GM10847 (cell line): ENCODE results near the gene CEMIP.

Source experiments
- POLR2A ChIP-seq: IDR thresholded peaks from 2 replicates; pipeline ENCODE4 v1.6.1; 2011; ENCODE audit not compliant: insufficient read length; ENCODE audit errors: extremely low read depth

The CEMIP gene

DNA sequence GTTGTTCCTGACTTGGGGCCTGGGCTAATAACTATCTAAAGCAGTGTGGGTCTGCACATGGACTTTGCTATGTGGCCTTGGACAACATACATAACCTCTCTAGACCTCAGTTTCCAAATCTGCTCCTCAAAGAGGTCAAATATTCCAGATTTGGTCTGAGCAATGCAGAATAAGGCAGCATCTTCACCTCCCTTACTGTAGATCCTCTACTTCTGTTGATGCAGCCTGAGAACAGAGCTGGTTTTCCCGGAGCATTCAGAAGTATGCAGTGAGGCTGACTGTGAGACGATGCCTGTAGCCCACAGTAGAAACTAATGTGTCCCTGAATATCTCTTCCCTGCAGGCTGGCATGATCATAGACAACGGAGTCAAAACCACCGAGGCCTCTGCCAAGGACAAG is 145.1 kb downstream of the CEMIP start:
- TF ChIP-seq POLR2A, result no peak

- TF ChIP-seq POLR2A, result no peak
Observed at GRCh38 chr15:80925597-80926059, 146.5 kb downstream of the CEMIP start.

DNA sequence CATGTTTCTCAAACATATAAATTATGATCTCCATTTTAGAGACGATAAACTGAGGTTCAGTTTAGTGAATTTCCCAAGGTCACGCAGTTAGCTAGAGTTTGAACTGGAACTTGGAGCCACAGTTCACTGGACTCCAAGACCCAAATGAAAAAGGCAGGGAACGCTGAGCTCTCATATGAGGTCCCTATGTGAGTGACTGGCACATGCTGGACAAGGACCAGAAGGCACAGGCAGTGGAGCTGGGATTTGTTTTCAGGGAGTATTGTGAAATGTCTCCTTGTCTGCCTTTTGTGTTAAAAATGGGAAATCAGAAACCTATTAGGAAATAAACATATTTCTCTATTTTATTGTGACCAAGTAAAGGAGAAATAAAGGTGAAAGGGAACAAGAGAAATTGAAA is 147.0 kb downstream of the CEMIP start:
- TF ChIP-seq POLR2A, result no peak

DNA sequence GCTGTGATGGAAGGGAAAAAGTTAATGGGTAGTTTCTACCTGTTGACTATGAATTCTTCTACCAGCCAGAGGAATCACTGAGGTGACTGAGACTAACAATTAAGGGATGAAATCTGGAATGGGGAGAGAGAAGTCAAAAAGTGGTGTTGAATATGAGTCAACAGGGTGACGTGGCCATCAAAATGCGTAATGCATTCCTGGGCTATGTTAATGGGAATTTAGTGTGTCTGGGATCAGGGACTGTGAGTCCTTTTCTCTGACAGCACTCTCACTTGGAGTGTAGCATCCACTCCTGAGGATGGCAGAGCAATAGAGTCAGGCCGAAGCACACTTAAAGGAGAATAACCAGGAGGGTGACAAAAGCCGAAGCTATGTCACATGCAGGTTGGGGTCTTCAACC is 150.1 kb downstream of the CEMIP start:
- no peak for TF ChIP-seq POLR2A

- no peak for TF ChIP-seq POLR2A
Observed at GRCh38 chr15:80929689-80930088, 150.5 kb downstream of the CEMIP start.

- TF ChIP-seq POLR2A, result no peak
Observed at GRCh38 chr15:80931191-80931590, 152.0 kb downstream of the CEMIP start.

DNA sequence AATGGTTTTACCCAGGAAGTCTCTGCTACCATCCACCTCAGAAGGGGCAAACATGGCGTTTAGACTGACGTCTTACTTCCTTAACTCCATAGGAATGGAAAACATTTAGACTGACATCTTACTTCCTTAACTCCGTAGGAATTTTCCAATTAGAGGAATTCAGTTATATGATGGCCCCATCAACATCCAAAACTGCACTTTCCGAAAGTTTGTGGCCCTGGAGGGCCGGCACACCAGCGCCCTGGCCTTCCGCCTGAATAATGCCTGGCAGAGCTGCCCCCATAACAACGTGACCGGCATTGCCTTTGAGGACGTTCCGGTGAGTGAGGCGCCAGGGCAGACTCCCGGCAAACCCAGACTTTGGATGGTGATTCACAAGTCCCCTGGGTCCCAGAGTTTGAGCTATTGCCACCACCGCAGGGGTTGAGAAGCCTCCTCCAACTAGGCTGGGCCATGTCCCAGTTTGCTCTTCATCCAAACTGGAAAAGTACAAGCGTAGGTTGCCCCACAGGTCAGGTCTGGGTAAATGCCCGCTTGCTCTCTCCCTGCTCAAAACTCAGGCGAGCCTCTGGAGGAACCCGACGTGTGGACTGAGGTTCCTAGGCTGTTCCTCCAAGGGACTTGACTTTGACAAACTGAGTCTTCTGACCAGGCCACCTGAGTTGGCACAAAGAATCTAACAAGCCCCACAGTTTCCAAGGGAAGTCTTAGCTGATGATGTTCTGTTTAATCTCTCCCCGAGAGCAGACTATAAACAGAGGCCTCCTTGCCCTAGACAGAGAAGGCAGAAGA is 152.7 kb downstream of the CEMIP start:
- TF ChIP-seq POLR2A, result no peak

GRCh38 chr15:80932513-80932815 is 153.3 kb downstream of the CEMIP start:
- TF ChIP-seq POLR2A, result no peak

- no peak for TF ChIP-seq POLR2A
Observed at GRCh38 chr15:80932989-80933388, 153.8 kb downstream of the CEMIP start.

GRCh38 chr15:80934761-80935221 is 155.6 kb downstream of the CEMIP start:
- no peak for TF ChIP-seq POLR2A

GRCh38 chr15:80936288-80937078 is 157.3 kb downstream of the CEMIP start:
- no peak for TF ChIP-seq POLR2A

- no peak for TF ChIP-seq POLR2A
Observed at GRCh38 chr15:80937718-80938117, 158.5 kb downstream of the CEMIP start.

GRCh38 chr15:80939216-80939615 is 160.0 kb downstream of the CEMIP start:
- no peak for TF ChIP-seq POLR2A

DNA sequence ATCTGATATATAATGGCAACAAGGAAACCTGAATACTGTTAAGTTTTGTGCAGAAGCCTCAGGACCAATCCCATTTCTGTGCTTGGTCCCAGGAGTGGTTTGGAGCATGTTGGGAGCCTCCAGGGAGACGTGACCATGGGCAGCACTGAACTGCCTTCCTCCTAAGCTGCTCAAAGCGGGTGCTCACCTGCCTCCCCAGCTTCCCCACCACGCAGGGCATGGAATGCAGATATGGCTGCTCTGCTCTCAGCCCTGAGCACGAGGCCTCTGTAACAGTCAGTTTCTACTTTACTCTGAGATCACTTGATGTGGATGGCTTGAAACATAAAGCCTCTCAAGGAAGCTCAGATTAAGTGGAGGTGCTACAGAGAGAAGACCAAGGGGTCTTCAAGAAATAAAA is 161.2 kb downstream of the CEMIP start:
- TF ChIP-seq POLR2A, result no peak

DNA sequence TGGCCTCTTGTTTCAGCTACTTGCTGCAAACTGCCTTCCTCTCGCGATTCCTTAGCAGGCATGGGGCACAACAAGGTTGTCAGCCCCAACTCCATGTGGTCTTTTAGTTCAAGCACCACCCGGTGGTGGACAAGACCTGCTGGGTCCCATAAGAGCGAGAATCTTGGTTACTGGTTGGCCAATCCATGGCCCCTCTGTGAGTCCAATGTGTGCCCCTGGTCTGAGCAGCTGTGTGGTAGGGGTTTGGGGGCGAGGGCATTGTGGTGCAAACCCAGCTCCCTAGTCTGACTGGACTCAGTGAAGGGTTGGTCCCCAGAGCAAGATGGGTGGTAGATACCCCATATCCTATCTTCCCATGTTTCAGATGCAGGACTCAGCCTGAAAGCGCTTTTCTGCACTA is 161.7 kb downstream of the CEMIP start:
- no peak for TF ChIP-seq POLR2A

GRCh38 chr15:80942266-80942665 is 163.1 kb downstream of the CEMIP start:
- no peak for TF ChIP-seq POLR2A
